AG09319 (cell line): ENCODE results near the gene STK33.

Experiments
- DNase-seq: peaks from one replicate; pipeline ENCODE4 v3.0.0-alpha.2; 2010; ENCODE audit warnings: low read depth; ENCODE audit errors: extremely low read depth
- TF ChIP-seq, protein P1 (sequence below): IDR thresholded peaks from 2 replicates; pipeline ENCODE4 v1.5.1; 2011; ENCODE audit warnings: low read depth, mild to moderate bottlenecking, inconsistent platforms, low read length, moderate library complexity

STK33 gene

DNA sequence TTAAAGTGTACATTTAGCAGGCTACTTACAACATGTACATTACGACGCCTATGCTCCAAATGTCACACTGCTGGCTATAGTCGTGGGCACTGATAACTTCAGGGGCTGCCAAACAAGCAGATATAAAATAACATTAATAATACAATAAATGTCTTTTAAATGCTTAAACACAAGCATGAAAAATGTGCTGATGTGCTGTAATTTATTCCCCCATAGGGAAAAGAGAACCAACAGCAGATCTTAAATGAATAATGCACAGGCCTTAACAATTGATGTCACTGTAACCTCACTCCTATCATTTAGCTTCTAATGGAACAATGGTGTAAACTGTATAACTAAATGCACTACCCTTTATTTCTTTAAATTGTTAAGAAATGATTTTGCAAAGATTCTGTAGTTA lies 153.4 kb downstream of the STK33 start:
- TF ChIP-seq, protein P1, sequence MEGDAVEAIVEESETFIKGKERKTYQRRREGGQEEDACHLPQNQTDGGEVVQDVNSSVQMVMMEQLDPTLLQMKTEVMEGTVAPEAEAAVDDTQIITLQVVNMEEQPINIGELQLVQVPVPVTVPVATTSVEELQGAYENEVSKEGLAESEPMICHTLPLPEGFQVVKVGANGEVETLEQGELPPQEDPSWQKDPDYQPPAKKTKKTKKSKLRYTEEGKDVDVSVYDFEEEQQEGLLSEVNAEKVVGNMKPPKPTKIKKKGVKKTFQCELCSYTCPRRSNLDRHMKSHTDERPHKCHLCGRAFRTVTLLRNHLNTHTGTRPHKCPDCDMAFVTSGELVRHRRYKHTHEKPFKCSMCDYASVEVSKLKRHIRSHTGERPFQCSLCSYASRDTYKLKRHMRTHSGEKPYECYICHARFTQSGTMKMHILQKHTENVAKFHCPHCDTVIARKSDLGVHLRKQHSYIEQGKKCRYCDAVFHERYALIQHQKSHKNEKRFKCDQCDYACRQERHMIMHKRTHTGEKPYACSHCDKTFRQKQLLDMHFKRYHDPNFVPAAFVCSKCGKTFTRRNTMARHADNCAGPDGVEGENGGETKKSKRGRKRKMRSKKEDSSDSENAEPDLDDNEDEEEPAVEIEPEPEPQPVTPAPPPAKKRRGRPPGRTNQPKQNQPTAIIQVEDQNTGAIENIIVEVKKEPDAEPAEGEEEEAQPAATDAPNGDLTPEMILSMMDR: no peak
- DNase-seq: no peak

DNA sequence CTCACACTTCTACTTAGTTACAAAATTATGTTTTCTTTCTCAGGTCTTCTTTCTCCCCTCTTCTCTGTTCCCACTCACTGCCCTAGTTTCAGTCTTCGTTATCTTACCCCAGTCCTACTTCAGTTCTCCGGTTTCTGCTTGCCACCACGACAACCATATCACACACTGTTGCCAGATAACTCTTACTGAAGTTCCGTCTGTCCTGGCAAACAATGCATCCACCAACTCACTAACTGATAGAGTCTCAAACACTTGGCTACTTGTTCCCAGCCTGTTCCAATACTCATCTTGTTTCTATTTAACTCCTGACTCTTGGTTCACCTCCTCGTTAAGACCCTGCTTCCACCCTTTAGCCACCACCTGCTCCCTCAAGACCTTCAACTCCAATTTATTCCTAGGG lies 164.5 kb downstream of the STK33 start:
- TF ChIP-seq, protein P1: no peak
- no peak for DNase-seq

DNA sequence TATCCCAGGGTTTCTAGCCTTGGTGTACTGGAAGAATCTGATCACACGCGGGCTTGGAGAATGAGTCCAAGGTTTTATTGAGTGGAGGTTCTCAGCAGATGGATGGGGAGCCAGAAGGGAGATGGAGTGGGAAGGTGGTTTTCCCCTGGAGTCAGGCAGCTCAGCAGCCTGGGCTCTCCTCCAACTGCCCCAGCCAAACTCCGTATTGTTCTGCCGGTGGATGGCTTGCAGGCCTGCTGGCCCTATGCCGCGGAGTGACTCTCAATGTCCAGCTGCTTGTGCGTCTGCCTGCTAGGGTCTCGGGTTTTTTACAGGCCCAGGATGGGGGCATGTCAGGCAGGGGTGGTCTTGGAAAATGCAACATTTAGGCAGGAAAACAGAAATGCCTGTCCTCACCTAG lies 168.0 kb downstream of the STK33 start:
- no peak for DNase-seq
- TF ChIP-seq, protein P1: no peak

GRCh38 chr11:8415195-8415594 lies 178.8 kb downstream of the STK33 start:
- DNase-seq: no peak
- TF ChIP-seq, protein P1: no peak

GRCh38 chr11:8408151-8408941 lies 185.7 kb downstream of the STK33 start:
- TF ChIP-seq, protein P1: no peak
- DNase-seq: no peak

DNA sequence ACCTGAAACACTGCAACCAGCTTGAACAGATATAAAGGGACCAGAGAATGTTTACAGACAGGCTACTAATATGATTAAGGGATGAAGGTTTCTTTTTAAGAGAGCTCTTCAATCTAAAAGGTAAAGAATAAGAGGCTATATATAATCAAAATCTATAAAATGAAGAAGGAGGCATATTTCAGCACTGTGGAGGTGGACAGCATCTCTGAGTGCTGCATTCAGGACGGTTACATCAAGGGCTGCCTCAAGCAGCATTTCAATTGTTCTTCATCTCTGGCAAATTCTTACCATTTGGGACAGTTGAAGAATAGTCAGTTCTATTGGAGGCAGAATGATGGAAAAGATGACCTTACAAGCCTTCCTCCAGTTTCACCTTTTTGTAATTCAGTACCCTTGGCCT lies 190.7 kb downstream of the STK33 start:
- no peak for DNase-seq
- TF ChIP-seq, protein P1: no peak

DNA sequence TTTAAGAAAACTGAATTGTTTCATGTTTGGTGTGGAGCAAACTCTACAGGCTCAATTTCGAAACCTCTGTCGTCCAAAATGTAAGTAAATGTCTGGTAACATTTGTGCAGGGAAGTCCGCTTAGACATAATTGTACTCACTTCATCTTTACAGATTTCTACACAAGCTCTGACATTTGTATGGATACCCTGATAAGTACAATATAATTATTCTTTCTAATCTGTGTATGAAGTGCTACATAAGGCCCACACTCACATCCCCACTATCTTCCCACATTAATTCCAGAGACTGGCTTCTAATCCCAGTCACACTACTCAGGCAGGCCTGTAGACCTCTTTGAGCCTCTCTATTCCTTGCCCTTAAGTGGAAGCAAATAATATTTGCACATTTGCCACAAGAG lies 201.1 kb downstream of the STK33 start:
- TF ChIP-seq, protein P1: no peak
- no peak for DNase-seq
